Activated T-helper 17 cell treated with anti-CD3 and anti-CD28 coated beads, Interleukin-2, amount 50 U/mL, for 72 hours (primary cell): ENCODE results near the gene PAXIP1. TPM values are rescaled to one million over a fixed set of nuclear protein-coding genes. Genes with fewer than 3 reads are reported as not detected.
A peak's percentile ranks its signal among the peaks of the same experiment; 100 is the strongest.

Experiments
- ATAC-seq: fragments of 150-1000 bp; cut with Tn5 transposase; replicated peaks from 2 replicates; pipeline ENCODE4 v1.10.0; 2021; ENCODE audit warnings: mild to moderate bottlenecking, moderate library complexity
- H3K27ac Mint-ChIP-seq: one replicate; pipeline ENCODE4 v1.8.0; 2022; ENCODE audit warnings: mixed read lengths
- H3K27me3 Mint-ChIP-seq: one replicate; pipeline ENCODE4 v1.8.0; 2022; ENCODE audit warnings: mixed read lengths
- H3K36me3 Mint-ChIP-seq: one replicate; pipeline ENCODE4 v1.8.0; 2022; ENCODE audit warnings: low read depth, mild to moderate bottlenecking, mixed read lengths
- H3K4me1 Mint-ChIP-seq: one replicate; pipeline ENCODE4 v1.8.0; 2022; ENCODE audit warnings: mixed read lengths
- H3K4me3 Mint-ChIP-seq: one replicate; pipeline ENCODE4 v1.8.0; 2022; ENCODE audit warnings: mild to moderate bottlenecking, mixed read lengths
- H3K9me3 Mint-ChIP-seq: one replicate; pipeline ENCODE4 v1.8.0; 2022; ENCODE audit warnings: mixed read lengths
- total RNA-seq, 2 donors: library from RNA; stranded (reverse); gene quantifications; one replicate each; pipeline ENCODE4 v1.2.3, GENCODE V29; 2022

The PAXIP1 gene
- total RNA-seq, 2 donors from 2014 or later: 21.7 to 32.0 TPM

- no peak for ATAC-seq
- peaks cover 18% of the 10 kb centered on the region for H3K4me1 Mint-ChIP-seq
- H3K9me3 Mint-ChIP-seq: no peaks in the 10 kb centered on the region
- no peak overlapping the region for H3K4me3 Mint-ChIP-seq
- H3K27me3 Mint-ChIP-seq: no peaks in the 10 kb centered on the region
- no peak overlapping the region for H3K27ac Mint-ChIP-seq
- H3K36me3 Mint-ChIP-seq: peaks cover 51% of the 10 kb centered on the region
These were observed 18.2 kb downstream of the PAXIP1 start for GRCh38 chr7:154984601-154985188.

GRCh38 chr7:154978017-154978416 is 24.9 kb downstream of the PAXIP1 start:
- ATAC-seq: no peak
- Mint-ChIP-seq H3K27ac (no peak overlapping the region), H3K4me3 (no peak overlapping the region), H3K27me3 (no peaks in the 10 kb centered on the region), H3K36me3 (peaks cover 71% of the 10 kb centered on the region), H3K9me3 (no peaks in the 10 kb centered on the region), H3K4me1 (peaks cover 13% of the 10 kb centered on the region)

GRCh38 chr7:154977250-154977649 is 25.7 kb downstream of the PAXIP1 start:
- no peak for ATAC-seq
- Mint-ChIP-seq H3K27ac (no peak overlapping the region), H3K27me3 (no peaks in the 10 kb centered on the region), H3K9me3 (no peaks in the 10 kb centered on the region), H3K4me1 (peaks cover 14% of the 10 kb centered on the region), H3K4me3 (no peak overlapping the region), H3K36me3 (peaks cover 69% of the 10 kb centered on the region)

GRCh38 chr7:154976844-154977243 is 26.1 kb downstream of the PAXIP1 start:
- Mint-ChIP-seq H3K9me3 (no peaks in the 10 kb centered on the region), H3K27ac (no peak overlapping the region), H3K36me3 (peaks cover 66% of the 10 kb centered on the region), H3K27me3 (no peaks in the 10 kb centered on the region), H3K4me3 (no peak overlapping the region), H3K4me1 (peaks cover 14% of the 10 kb centered on the region)
- ATAC-seq: no peak

GRCh38 chr7:154975984-154976383 is 26.9 kb downstream of the PAXIP1 start:
- Mint-ChIP-seq H3K4me1 (peaks cover 14% of the 10 kb centered on the region), H3K27ac (no peak overlapping the region), H3K36me3 (peaks cover 72% of the 10 kb centered on the region), H3K27me3 (no peaks in the 10 kb centered on the region), H3K4me3 (no peak overlapping the region), H3K9me3 (no peaks in the 10 kb centered on the region)
- no peak for ATAC-seq

GRCh38 chr7:154973381-154973780 is 29.5 kb downstream of the PAXIP1 start:
- peak overlapping the region; percentile 70 for H3K27ac Mint-ChIP-seq
- H3K4me1 Mint-ChIP-seq: peaks cover 14% of the 10 kb centered on the region
- no peak for ATAC-seq
- H3K36me3 Mint-ChIP-seq: peaks cover 85% of the 10 kb centered on the region
- H3K27me3 Mint-ChIP-seq: no peaks in the 10 kb centered on the region
- H3K4me3 Mint-ChIP-seq: no peak overlapping the region
- H3K9me3 Mint-ChIP-seq: no peaks in the 10 kb centered on the region

- Mint-ChIP-seq H3K27me3 (no peaks in the 10 kb centered on the region), H3K36me3 (peaks cover 90% of the 10 kb centered on the region), H3K4me3 (no peak overlapping the region), H3K4me1 (peaks cover 6% of the 10 kb centered on the region), H3K27ac (no peak overlapping the region), H3K9me3 (no peaks in the 10 kb centered on the region)
- ATAC-seq: no peak
These were observed 34.5 kb downstream of the PAXIP1 start for GRCh38 chr7:154968336-154969001.

GRCh38 chr7:154967401-154967955 is 35.4 kb downstream of the PAXIP1 start:
- Mint-ChIP-seq H3K4me3 (no peak overlapping the region), H3K4me1 (no peaks in the 10 kb centered on the region), H3K27me3 (no peaks in the 10 kb centered on the region), H3K27ac (peak overlapping the region; percentile 82), H3K36me3 (peaks cover 93% of the 10 kb centered on the region), H3K9me3 (no peaks in the 10 kb centered on the region)
- ATAC-seq: no peak

GRCh38 chr7:154965014-154965413 is 37.9 kb downstream of the PAXIP1 start:
- H3K36me3 Mint-ChIP-seq: peaks cover 98% of the 10 kb centered on the region
- H3K27me3 Mint-ChIP-seq: no peaks in the 10 kb centered on the region
- no peak for ATAC-seq
- no peak overlapping the region for H3K27ac Mint-ChIP-seq
- H3K4me1 Mint-ChIP-seq: no peaks in the 10 kb centered on the region
- H3K9me3 Mint-ChIP-seq: no peaks in the 10 kb centered on the region
- H3K4me3 Mint-ChIP-seq: no peak overlapping the region

- H3K36me3 Mint-ChIP-seq: peaks cover 100% of the 10 kb centered on the region
- H3K4me1 Mint-ChIP-seq: no peaks in the 10 kb centered on the region
- H3K27me3 Mint-ChIP-seq: no peaks in the 10 kb centered on the region
- H3K9me3 Mint-ChIP-seq: no peaks in the 10 kb centered on the region
- H3K27ac Mint-ChIP-seq: no peak overlapping the region
- no peak overlapping the region for H3K4me3 Mint-ChIP-seq
- ATAC-seq: no peak
These were observed 42.7 kb downstream of the PAXIP1 start for GRCh38 chr7:154960063-154960790.

- Mint-ChIP-seq H3K36me3 (peaks cover 98% of the 10 kb centered on the region), H3K27ac (no peak overlapping the region), H3K9me3 (no peaks in the 10 kb centered on the region), H3K27me3 (no peaks in the 10 kb centered on the region), H3K4me3 (no peak overlapping the region), H3K4me1 (no peaks in the 10 kb centered on the region)
- no peak for ATAC-seq
These were observed 46.5 kb downstream of the PAXIP1 start for GRCh38 chr7:154956427-154956826.

GRCh38 chr7:154953006-154953684 is 49.8 kb downstream of the PAXIP1 start:
- Mint-ChIP-seq H3K36me3 (peaks cover 97% of the 10 kb centered on the region), H3K4me3 (no peak overlapping the region), H3K4me1 (no peaks in the 10 kb centered on the region), H3K27ac (no peak overlapping the region), H3K9me3 (no peaks in the 10 kb centered on the region), H3K27me3 (no peaks in the 10 kb centered on the region)
- peak; percentile 52 for ATAC-seq

GRCh38 chr7:154950960-154951359 is 52.0 kb downstream of the PAXIP1 start:
- H3K27me3 Mint-ChIP-seq: no peaks in the 10 kb centered on the region
- H3K36me3 Mint-ChIP-seq: peaks cover 97% of the 10 kb centered on the region
- no peak for ATAC-seq
- no peak overlapping the region for H3K27ac Mint-ChIP-seq
- no peak overlapping the region for H3K4me3 Mint-ChIP-seq
- no peaks in the 10 kb centered on the region for H3K9me3 Mint-ChIP-seq
- no peaks in the 10 kb centered on the region for H3K4me1 Mint-ChIP-seq

GRCh38 chr7:154947604-154948003 is 55.3 kb downstream of the PAXIP1 start:
- Mint-ChIP-seq H3K4me3 (no peak overlapping the region), H3K27ac (no peak overlapping the region), H3K36me3 (peaks cover 99% of the 10 kb centered on the region), H3K4me1 (no peaks in the 10 kb centered on the region), H3K9me3 (no peaks in the 10 kb centered on the region), H3K27me3 (no peaks in the 10 kb centered on the region)
- ATAC-seq: no peak
